Muscle of arm (tissue), 12 donors: ENCODE data around the gene DPEP1. TPM values are rescaled to one million over a fixed set of nuclear protein-coding genes. Genes with fewer than 3 reads are reported as not detected.
"Not testable (repeated sequence)": the region's sequence is repeated elsewhere in the genome, so short reads cannot be mapped to it uniquely, and the experiment has no call there.

Experiments
- DNase-seq: peaks from one replicate; pipeline ENCODE4 v3.0.0-alpha.2; 2013
- polyA plus RNA-seq, 12 donors: library from polyadenylated mRNA; unstranded; fragments of 120-200 nt; gene quantifications; one replicate each; pipeline ENCODE4 v1.2.1, GENCODE V29; 2013; ENCODE audit not compliant: insufficient read length in 12 of 12

The DPEP1 gene
- polyA plus RNA-seq, 12 donors = 0.30 to 4.1 (median 0.76) TPM; not detected in 2

DNA sequence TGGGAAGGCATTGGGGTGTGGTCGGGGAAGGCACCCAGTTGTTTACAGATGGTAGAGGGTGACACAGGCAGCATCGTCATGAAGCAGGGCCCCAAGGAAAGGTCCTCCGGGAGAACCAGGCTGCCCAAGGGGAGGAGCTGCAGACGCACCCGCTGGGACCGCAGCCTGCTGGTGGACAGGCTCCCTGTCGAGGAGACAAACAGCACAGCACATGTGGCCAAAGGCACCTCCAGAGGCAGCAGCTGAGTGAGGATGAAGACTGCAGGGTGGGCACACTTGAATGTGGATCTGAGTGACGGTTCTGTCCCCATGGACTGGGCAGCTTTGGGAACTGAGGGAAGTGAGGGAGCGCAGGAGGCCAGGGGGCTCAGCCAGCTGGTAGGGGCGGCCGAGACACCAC is 31.7 kb downstream of the DPEP1 start:
- DNase-seq = no peak

DNA sequence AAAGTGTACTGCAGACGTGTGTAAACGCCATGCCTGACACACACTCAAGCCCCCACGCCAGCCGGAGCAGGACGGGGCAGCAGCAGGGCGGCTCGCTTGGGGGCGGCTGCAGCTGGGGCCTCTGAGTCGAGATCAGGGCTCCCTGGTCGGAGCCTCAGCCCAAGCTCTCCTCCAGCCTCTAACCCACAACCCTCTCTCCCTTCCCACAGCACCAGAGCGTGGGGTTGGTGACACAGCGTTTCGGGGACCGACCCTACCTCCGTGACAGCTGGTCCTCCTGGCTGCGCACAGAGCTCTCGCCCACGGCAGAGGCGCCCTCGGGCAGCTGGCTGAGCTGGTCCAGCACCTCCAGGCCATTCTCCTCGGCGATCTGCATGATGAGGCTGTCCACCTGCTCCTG is 32.8 kb downstream of the DPEP1 start:
- DNase-seq = no peak

DNA sequence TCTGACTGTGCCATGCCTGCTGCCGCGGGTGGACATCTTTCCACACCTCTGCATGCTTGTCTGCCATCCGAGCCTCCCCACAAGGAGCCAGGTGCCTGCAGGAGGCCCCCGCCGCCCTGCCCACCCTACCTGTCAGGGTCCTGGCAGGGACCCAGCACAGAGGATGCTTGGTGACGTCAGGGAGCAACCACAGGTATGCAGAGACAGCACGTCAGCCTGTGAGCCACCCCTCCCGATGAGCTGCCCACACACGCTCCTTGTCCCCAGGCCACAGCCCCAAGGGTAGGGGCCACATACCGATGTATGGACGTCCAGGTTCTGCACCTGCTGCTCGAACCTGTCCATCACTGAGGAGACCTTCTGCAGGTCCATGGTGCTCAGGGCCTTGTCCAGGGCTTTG is 33.5 kb downstream of the DPEP1 start:
- DNase-seq = no peak

DNA sequence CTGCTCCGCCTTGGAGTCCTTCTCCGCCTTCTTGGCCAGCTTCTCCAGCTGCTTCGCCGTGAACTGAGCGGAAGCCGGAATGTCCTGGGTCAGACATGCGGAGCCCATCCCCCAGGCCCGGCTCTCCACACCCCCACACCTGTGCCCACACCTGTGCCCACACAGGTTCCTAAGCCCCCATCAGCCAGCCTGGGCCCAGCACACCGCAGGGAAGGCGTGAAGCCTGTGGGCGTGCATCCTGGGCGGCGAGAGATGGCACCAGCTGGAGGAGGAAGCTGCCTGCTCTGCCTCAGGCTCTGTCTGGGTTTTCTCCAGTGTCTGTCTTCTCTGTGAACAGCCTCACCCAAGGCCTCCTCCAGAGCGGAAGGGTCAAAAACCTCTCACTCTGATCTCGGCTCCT is 38.1 kb downstream of the DPEP1 start:
- DNase-seq = no peak

DNA sequence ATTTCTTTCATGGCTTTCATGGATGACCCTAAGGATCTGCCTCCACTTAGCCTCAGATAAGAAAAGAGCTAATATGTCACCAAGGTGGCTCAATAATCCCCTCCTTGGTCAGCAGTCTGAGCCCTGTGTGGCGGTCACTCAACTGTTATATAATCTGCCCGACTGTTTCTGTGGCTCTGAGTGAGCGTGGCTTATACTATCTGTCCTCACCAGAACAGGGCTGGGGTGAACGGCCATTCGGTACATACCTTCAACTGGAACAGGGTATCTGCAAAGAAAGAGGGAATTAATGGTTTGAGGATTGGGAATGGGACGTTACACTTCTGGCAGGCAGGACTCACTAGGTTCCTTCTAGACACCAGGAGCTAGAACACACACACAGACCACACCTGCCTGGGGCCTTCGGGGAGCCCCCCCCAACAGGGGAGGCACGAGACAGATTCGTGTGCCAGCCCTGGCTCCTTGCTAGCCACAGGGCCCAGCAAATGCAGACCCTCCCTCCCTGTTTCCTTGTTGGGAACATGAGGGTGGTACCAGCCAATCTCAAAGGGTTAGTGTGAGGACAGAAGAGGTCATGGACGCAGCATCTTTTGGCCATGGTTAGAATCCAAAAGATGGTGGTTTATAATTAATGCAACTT is 40.3 kb downstream of the DPEP1 start:
- no peak for DNase-seq

DNA sequence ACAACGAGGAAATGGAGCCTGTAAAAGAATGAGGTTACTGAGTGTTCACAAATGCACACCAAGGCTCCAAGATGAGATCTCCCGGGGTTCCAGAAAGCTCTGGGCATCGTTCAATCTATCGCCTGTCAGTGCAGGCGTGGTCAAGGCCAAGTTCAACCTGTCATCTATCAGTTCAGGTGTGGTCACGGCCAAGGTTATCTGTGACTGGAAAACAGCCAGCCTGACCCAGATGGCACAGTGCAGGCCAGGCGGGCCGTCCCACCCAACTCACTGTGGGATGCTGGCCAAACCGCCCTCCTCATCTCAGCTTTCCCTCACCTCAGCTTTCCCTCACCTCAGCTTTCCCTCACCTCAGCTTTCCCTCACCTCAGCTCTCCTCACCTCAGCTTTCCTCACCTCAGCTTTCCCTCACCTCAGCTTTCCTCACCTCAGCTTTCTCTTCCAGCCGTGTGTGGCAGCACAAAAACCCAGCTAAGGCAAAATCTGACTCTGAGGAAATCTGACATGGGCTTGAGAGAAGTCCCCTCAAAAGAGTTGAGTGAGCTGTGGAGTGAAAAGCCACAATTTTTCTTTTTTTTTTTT is 41.7 kb downstream of the DPEP1 start:
- DNase-seq = no peak

DNA sequence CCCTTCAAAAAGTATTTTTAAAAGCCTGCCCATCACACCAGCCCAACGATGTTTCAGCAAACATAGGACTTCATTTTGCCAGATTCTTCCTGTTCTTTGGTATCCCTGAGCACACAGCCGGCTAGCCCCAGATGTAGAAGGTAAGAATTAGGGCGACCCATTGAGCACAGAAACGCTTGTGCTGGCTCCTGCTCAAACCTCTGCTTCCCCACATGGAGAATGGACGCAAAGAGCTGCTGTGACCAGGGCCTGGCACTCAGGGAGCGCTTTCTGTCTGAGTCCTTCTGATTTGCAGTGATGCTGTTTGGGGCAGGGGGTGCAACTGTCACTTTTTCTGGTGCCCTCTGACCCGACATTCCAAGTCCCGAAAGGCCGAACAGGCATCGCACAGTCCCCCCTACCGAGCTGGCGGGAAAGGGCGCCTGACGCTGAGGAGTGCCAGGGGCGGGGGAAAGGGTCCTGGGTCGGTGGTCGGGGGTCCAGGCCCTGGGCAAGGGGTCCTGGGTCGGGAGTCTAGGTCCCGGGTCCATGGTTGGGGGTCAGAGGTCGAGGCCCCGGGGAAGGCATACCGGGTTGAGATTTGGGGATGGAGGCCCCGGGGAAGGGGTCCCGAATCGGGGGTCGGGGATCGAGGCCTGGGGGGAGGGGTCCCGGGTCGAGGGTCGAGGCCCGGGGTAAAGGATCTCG is 43.1 kb downstream of the DPEP1 start:
- no peak for DNase-seq

DNA sequence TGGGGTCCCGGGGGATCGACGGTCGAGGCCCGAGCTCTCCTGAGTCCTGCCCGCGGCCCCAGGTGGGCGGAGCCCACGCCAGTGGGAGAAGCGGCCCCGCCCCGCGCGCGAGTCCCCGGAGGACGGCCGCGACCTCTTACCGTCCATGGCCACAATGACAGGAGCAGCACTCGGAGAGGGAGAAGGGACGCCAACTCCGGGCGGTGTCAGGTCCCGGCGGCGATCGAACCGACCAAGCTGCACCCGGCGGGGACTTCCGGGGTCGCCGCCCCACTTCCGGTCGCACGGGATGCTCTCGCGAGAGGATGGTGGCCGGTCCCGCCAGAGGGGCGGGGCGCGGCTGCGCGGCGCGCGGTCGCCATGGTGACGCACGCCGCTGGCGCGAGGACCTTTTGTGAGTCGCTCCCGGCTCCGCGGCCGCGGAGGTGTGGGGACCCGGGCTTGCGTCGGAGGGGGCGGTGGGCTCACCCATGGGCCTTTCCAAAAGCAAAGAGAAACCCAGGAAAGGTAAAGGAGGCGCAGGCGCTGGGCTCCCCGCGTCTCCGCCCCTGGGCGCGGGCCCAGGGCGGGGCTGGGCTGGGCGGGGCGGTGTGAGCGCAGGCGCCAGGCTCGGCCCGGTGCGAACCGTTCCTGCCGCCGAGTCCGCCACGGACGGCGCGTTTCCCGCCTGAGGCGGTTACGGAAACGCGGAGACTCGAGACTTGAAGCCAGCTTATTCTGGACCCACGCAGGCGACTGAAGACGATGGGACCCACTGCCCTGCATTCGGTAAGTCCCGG is 44.2 kb downstream of the DPEP1 start, which contains the start of the genes CHMP1A and SPATA33:
Gene CHMP1A (minus strand): TSS at position 267 of the 779 bp plus-strand sequence. CDS start 120 bp downstream, at position 147.
Gene SPATA33 (plus strand): TSS at position 395 of the 779 bp plus-strand sequence. CDS start 76 bp downstream, at position 471.
- DNase-seq = peak; percentile 92

DNA sequence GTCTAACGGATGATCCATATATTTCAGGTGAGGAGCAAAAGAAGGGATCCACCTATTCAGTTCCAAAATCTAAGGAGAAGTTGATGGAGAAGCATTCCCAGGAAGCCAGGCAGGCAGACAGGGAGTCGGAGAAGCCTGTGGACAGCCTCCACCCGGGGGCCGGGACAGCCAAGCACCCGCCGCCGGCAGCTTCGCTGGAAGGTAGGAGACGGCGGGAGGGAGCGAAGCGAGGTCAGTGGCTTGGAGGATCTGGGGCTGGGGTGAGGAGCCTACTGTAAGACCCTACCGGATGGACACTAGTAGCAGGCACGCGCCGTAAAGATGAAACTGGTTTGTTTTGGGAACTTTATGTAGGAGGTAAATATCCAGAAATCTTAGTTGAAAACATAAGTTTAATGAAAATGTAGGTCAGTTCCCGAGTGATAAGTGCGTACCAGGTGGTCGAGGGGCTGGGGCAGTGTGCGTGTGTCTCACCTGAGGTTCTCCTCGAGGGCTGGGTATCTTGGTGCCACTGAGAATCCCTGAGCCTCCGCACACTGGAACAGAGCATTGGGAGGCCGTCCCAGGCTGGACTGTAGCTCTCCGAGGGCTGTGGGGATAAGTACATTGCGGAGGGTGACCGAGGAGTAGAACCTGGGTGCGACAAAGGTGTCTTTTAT is 44.9 kb downstream of the DPEP1 start:
- no peak for DNase-seq

DNA sequence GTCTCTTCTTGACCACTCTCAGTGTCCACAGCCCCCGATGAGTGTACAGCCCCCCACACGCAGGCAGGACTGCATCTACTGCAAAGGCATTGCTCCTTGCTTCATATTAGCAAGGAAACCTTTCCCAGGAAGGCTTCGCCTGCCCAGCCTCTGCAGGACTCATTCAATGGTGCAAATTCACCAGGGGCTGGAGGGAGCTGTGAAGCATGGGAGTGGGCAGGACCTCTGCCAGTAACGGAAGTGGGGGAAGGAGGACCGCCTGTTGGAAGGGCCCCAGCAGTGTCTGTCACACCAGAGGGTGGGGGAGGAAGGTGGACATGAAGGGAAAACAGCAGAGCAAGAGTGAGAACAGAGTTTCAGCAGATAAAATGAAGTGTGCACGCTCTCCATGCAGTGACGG is 46.7 kb downstream of the DPEP1 start:
- DNase-seq = no peak

DNA sequence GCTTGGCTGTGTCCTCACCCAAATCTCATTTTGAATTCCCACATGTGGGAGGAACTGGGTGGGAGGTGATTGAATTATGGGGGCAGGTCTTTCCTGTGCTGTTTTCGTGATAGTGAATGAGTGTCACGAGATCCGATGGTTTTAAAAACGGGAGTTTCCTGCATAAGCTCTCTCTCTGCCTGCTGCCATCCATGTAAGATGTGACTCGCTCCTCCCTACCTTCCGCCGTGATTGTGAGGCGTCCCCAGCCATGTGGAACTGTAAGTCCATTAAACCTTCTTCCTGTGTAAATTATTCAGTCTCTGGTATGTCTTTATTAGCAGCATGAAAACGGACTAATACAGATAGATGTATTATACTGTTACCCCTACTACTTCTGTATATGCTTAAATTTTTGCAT is 47.8 kb downstream of the DPEP1 start:
- no peak for DNase-seq

DNA sequence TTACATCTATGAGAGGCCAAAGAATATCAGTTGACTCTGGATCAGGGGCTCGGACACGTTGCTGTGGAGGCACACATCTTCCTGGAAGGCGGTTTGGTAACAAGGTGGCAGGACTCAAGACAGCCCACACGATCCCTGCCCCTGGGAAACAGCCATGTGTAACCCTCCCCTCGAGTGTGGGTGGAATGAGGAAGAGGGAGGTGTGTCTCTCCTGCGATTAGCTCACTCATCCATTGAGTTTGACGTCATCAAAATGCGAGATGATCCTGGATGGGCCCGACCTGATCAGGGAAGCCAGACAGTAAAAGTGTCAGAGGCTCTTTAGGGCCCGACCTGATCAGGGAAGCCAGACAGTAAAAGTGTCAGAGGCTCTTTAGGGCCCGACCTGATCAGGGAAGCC is 50.8 kb downstream of the DPEP1 start:
- not testable (repeated sequence) for DNase-seq

DNA sequence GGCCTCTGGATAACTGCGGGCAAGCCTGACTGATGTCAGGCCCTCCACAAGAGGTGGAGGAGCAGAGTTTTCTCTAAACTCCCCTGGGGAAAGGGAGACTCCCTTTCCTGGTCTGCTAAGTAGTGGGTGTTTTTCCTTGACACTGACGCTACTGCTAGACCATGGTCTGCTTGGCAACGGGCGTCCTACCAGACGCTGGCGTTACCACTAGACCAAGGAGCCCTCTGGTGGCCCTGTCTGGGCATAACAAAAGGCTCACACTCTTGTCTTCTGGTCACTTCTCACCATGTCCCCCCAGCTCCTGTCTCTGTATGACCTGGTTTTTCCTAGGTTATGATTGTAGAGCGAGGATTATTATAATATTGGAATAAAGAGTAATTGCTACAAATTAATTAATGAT is 53.6 kb downstream of the DPEP1 start:
- not testable (repeated sequence) for DNase-seq

DNA sequence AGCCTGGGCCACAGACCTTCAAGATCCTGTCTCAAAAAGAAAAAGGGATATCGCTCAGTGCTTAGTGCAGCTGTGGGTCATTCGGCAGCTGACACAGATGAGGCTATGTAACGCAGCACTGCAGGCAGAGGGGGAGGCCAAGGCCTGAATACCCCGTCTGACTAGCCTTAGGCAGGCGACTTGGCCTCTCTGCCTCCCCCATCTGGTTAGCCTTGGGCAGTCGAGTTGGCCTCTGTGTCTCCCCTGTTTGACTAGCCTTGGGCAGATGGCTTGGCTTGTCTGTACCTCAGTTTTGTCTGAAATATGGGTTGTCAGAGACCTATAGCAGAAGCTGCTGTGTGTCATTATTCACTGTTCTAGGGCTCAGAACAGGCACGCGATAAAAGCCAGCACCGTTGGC is 54.2 kb downstream of the DPEP1 start:
- DNase-seq = no peak

DNA sequence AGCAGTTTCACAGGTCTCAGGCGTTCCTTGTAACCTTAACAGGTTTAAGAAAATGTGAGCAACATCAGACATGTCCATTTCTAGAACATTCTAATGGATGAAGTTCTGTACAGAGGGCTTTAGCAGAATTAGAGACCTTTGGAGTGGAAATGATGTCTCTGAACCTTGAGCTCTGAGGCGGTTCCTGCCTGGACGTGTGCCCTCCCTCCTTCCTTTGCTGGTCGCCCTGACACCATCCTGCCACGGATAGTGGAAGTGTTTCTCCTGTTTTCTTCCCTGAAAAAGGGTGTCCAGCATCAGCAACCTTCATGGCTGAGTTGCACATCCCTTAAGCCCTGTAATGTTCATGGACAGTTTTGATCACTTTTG is 55.3 kb downstream of the DPEP1 start:
- DNase-seq = no peak

DNA sequence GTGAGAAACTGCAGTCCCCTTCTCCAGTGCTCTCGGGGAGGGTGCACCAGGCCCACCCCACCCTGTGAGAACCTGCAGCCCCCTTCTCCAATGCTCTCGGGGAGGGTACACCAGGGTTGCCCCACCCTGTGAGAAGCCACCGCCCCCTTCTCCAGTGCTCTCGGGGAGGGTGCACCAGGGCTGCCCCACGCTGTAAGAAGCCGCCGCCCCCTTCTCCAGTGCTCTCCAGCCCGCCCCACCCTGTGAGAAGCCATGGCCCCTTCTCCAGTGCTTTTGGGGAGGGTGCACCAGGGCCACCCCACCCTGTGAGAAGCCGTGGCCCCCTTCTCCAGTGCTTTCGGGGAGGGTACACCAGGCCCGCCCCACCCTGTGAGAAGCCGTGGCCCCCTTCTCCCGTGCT is 56.3 kb downstream of the DPEP1 start:
- no peak for DNase-seq

DNA sequence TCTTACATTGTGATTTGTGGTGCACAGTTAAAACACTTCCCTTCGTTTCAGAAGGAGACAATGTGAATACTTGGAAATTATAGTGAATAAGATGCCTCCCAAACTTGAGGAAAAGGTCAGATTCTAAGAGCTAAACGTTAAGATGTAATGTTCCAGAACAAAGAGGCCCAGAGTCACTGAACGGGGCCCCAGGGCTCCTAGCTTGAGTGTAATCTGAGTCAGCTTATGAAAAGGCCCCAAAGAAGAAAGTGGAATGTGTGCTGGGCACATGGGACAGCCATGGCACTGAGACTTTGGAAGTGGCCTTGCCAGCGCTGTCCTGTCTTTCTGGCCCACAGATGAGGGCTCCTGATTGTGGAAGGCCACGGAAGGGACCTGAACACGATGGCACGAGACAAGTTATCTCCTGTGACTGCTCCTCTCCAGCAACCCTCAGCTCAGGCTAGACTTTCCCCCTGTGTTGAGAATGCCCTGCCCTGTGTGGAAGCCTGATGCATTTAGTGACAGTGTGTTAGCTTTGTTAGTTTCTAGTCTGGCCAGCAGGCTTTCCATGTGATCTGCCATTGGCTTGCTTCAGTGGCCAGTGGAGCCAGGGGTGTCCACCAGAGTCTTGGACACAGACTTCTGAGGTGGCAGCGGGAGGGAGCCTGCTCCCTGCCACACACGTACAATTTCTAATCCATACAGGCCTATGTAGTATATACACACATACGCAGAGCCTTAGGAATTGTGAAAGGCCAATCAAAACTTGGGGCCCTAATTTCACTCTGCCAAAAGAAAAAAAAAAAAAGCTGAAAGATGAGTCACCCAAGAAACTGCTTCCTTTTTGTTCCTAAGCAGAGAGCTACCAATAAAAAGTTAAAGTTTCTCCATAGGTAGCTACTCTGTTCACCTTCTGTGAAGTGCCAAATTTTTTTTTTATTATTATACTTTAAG is 57.3 kb downstream of the DPEP1 start:
- DNase-seq = no peak

DNA sequence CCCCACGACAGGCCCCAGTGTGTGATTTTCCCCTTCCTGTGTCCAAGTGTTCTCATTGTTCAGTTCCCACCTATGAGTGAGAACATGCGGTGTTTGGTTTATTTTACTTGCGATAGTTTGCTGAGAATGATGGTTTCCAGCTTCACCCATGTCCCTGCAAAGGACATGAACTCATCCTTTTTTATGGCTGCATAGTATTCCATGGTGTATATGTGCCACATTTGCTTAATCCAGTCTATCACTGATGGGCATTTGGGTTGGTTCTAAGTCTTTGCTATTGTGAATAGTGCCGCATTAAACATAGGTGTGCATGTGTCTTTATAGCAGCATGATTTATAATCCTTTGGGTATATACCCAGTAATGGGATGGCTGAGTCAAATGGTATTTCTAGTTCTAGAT is 58.1 kb downstream of the DPEP1 start:
- DNase-seq = not testable (repeated sequence)

DNA sequence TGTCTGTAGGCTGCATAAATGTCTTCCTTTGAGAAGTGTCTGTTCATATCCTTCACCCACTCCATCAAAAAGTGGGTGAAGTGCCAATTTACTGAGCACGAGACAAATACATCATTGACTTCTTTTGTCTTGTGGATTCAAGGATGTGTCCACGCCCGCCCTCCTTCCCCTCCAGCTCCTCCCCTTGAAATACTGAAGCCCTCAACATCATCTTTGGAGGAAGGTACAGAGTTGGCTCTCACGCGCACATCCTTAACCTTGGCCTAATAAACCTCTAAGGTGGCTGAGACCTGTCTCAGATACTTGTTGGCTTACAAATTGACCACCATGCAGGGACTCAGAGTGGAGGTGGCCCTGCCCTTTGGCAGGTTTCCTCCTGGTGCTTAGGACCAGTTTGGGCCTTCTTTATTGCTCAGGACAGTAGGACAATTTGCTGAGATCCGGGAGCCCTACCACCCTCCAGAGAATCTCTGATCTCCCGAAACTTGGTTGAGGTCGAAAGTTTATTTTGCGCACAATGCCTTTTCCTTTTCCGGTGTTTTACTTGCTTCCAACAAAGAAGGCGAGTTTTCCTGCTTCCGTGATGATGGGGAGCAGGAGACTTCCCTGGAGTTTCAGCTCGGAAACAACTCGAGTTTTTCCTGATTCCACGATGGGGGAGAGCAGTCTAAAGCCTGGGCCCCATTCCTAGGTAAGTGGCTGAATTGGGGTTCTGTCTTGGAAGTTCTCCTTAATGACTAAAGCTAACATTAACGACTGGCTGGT is 58.9 kb downstream of the DPEP1 start:
- no peak for DNase-seq

DNA sequence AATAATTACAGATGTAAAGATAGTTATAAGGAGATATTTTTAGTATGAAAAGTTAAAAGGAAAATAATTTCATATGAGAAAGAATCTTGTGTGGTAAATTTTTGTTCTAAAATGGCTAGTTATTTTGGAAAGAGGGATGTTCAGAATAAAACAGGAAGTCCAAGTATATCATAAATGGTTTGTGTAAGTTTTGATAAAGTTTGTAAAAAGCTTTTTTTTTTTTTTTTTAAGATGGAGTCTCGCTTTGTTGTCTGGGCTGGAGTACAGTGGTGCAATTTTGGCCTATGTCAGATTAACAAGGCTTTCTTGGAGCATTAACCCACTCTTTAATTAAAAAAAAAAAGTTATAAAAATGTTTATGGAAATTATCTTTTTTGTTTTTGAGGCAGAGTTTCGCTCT is 64.8 kb downstream of the DPEP1 start:
- DNase-seq = no peak
